ENCODE measurements around the gene KBTBD6. TPM values are rescaled to one million over a fixed set of nuclear protein-coding genes. Genes with fewer than 3 reads are reported as not detected.

The KBTBD6 gene
- total RNA-seq, 1 experiment from 2014 or later = 9.2 TPM

- TF ChIP-seq AFF4 (CRISPR knock-in tag; IDR thresholded peaks at IDR 0.05; ENCODE audit: borderline replicate concordance) (no peak), SMAD3 (CRISPR knock-in tag; IDR thresholded peaks at IDR 0.05; ENCODE audit: borderline replicate concordance) (no peak)
Observed at GRCh38 chr13:41111454-41111853, 21.1 kb downstream of the KBTBD6 start (continued).

GRCh38 chr13:41107584-41108014, 25.0 kb downstream of the KBTBD6 start:
- ChIA-PET POLR2A (interaction anchor here (1.7 kb wide), 1 partner anchor 46 kb away, joined by 8 read pairs; the partner anchor contains the start of gene WBP4), CTCF (interaction anchor here (1.2 kb wide), 1 partner anchor 47 kb away, joined by 3 read pairs; no protein-coding TSS in a partner anchor)
- peak; percentile 73 for DNase-seq (ENCODE audit: low spot score)
- Mint-ChIP-seq H3K27ac (no peak overlapping the region), H3K36me3 (no peaks in the 10 kb centered on the region), H3K27me3 (ENCODE audit: low read depth) (no peaks in the 10 kb centered on the region), H3K9me3 (no peaks in the 10 kb centered on the region), H3K4me3 (peak overlapping the region; percentile 47), H3K4me1 (peaks cover 12% of the 10 kb centered on the region)
- ATAC-seq = peak; percentile 89
- TF ChIP-seq ZNF232 (CRISPR knock-in tag; IDR thresholded peaks at IDR 0.05) = 0 out of 2 replicates have a peak, but pooled peaks have one; percentile 11
- peak; percentile 43; the same call in 1 of the 2 replicates for TF ChIP-seq FOXP4 (CRISPR knock-in tag; IDR thresholded peaks at IDR 0.05)
- no peak for TF ChIP-seq NFATC4 (CRISPR knock-in tag; IDR thresholded peaks at IDR 0.05)
- TF ChIP-seq NR3C1 (CRISPR knock-in tag; conservative IDR thresholded peaks at IDR 0.05; ENCODE audit: low read depth) = no peak
- no peak for TF ChIP-seq OVOL2 (CRISPR knock-in tag; IDR thresholded peaks at IDR 0.05; ENCODE audit: borderline replicate concordance)
- no peak for TF ChIP-seq ARID4B (CRISPR knock-in tag; IDR thresholded peaks at IDR 0.05; ENCODE audit: borderline replicate concordance)
- TF ChIP-seq SP1 (CRISPR knock-in tag; conservative IDR thresholded peaks at IDR 0.05) = peak; percentile 49
- no peak for TF ChIP-seq ZNF317 (CRISPR knock-in tag; IDR thresholded peaks at IDR 0.05; ENCODE audit: borderline replicate concordance, low read depth)
- TF ChIP-seq NR1H2 (CRISPR knock-in tag; IDR thresholded peaks at IDR 0.05) = no peak
- TF ChIP-seq ZNF425 (CRISPR knock-in tag; conservative IDR thresholded peaks at IDR 0.05) = no peak
- no peak for TF ChIP-seq RELA (CRISPR knock-in tag; IDR thresholded peaks at IDR 0.05; ENCODE audit: borderline replicate concordance)
- TF ChIP-seq USF1 (CRISPR knock-in tag; IDR thresholded peaks at IDR 0.05) = no peak
- TF ChIP-seq MAX (CRISPR knock-in tag; IDR thresholded peaks at IDR 0.05) = no peak
- no peak for TF ChIP-seq ZBTB43 (CRISPR knock-in tag; IDR thresholded peaks at IDR 0.05)
- TF ChIP-seq TEAD4 (CRISPR knock-in tag; IDR thresholded peaks at IDR 0.05) = no peak
- no peak for TF ChIP-seq EMX1 (CRISPR knock-in tag; IDR thresholded peaks at IDR 0.05)
- TF ChIP-seq NFYB (CRISPR knock-in tag; conservative IDR thresholded peaks at IDR 0.05; ENCODE audit: low read depth) = peak; percentile 38; the same call in 1 of the 2 replicates

All from WTC11 (cell line).